D341Med (cell line): ENCODE data around the gene MRPL40.

Source experiments
- DNase-seq: peaks from one replicate; pipeline ENCODE4 v3.0.0; 2012; ENCODE audit warnings: low spot score

The MRPL40 gene

DNA sequence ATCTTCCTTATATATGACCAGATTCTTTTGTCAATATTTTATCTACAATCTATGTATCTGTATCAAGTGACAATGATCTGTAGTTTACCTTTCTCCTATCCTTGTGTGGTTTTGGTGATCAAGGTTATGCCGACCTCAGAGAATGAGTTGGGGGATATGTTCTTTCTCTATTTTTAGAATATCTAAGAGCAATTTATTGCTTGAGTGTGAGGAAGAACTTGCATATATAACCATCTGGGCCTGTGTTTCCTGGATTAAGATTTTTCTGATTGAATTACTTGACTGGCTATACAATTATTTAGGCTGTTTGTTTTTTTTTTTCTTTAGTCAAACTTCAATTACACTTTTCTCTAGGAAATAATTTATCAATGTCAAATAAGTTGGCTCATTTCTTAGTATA, 29.2 kb downstream of the MRPL40 start:
- no peak for DNase-seq

DNA sequence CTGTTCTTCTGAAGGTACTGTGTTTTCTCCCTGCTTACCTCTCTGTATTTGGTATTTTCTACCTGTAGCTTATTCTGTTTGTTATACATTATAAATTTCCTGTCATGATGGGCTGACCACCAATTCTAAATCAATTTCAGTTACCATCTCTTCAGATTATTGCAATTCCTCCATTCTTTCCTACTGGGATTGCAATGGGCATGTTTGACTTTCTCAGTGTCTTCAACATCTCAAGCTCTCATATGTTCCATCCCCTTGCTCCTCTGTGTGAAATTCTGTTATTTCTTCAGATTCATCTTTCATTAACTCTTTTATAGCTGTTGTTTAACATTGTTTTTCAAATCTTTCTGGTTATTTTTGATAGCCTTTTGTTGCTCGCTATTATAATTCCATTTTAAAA, 30.7 kb downstream of the MRPL40 start:
- DNase-seq, result no peak

DNA sequence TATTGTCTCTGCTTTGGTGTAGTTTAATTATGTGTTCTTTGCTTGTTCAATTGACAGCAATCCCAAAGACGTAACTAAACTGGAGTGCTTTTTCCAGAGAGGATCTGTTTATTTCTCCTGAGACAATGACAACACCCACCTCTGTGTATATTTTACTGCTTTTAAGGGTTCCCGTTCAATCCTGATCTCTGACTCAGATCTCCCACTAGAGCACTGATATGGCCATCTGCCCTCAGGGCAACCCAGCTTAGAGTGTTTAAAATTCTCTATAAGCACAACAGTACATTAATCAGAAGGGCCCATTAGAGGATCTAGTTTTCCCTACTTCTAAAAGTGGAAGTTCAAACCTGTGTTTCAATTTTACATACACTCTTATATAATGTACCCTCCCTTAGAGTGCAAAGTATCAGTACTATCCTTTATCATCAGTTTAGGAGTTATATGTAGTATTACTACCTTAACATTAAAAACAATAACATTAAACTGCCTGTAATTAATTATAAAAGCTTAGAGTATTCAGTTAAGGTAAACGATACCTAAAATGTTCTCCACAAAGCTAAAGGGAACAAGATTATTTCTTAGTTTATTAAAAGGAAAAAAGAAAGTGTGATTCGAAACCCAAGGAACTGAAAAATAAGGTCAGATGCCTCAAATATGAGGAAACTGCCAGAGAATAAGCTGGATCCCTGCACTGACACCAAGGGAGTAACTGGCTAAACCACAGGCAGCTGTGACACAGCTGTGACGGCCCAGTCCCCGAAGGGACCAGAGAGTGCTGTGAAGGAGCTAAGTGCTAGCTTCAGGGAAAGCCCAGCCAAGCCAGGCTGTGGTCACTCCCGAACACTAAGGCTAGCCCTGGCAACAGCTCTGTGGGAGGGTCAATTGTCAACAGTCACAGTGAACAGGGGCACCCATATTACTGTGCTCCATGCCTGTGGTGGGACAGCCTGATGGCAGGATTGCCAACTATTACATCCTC, 31.4 kb downstream of the MRPL40 start:
- no peak for DNase-seq

DNA sequence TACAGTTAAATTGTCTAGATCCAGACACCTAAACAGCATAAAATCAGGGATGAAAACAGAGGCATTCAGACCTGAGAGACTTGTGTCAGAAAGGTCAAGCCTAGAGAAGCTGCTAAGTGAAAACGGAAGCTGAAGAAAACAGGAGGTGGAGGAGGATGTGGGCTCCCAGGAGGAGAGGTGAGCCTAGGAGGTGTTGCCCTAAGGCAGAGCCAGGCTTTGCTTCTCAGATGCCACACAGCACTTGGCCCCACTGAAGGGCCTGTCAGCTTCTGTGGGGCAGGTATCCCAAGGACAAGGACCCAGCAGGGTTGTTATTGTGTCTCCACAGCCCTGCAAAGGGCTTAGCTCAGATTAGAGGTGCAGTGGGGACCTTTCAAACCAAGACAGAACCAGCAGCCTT, 32.2 kb downstream of the MRPL40 start:
- DNase-seq, result no peak

DNA sequence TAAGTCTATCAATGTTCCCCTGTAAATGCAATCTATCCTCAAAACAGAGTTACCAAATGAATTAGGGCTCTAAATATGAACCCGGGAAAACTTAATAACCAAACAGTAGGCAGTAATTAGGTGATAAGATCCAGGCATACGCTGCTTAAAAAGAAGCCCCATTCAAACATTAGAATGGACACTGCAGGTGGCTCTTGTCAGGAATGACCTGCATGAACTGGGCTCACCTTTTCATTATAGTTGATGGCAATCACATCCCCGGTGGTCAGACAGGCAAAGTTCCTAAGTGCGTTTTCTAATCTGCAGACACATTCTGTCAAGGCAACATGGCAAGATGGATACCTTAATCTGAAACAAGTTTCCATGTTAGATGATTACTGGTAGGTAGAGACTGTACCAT, 32.6 kb downstream of the MRPL40 start:
- DNase-seq, result no peak

DNA sequence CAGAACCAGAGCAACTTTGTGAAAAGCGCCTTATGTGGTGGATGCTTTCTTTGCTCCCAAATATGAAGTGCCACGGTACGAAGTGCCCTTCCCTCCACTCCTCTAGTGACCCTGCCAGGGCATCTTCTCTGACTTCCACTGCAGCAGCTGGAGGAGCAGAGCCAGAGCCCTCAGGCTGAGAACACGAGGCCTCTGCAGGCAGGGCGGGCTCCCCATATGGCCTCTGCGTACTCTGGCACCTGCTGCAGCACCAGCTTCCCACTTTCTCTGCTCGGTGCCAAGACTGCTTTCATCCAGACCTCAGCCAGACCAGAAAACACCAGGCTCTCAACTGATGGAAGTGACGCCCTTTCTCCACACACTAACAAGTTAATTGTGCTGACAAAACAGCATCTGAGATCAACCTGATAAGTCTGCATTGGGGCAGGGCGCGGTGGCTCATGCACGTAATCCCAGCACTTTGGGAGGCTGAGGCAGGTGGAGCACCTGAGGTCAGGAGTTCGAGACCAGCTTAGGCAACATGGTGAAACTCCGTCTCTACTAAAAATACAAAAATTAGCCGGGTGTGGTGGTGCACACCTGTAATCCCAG, 33.9 kb downstream of the MRPL40 start:
- no peak for DNase-seq

DNA sequence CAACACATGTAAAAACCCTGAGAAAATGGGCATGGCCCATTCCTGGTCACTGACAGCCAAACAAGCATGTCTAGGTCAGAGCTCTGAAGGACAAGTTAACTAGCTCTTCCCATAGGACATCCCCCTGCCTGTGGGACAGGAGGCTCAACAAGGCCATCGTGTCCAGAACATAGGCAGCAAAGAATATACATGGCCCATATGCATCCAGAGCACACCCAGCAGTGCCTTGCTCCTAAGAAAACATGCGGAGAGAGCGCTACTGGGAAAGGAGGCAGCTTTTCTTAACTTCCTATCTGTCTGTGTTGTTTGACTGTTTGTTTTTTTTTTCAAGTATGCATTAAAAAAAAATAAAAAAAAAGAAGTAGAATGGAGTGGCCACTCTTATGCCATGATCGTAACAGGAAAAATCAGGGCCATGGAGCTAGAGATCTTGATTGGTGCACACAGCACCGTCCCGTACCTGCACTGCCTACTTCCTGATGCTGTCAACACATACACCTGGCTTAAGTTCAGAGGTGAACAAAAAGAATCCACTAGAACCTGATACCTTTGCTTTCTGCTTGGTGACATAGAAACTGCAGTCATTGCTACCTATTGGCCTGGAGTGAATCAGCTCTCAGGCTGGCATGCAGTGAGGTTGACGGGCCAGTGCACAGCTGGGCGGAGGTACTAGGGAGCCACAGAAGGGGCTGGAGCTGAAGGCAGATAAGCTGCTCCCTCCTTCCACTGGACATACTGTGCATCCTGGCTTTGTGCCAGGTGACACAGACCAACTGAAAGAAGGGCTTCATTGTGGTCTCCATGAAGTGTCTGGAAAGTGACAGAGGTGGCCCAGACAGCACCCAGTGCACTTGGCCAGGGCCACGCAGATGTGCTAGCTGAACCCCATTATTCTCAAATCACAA, 34.8 kb downstream of the MRPL40 start:
- DNase-seq, result no peak

DNA sequence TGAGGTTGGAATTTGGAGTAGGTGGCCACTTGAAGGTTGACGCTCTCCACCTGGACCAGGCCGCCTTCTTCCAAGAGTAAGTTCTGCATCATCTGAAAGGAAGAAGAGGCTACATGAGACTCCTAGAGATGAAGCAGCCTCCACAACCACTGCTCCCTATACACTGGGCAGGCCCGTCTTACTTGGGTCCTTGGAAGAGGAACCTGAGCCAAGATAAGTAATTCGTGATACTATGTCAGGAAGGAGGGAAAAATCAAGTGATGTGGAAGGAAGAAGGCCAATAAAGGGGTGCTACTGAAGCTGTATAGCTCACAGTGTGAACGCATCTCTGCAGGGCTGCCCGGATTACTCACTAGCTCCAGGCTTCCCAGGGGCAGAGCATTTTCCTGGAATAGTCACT, 35.6 kb downstream of the MRPL40 start:
- no peak for DNase-seq

DNA sequence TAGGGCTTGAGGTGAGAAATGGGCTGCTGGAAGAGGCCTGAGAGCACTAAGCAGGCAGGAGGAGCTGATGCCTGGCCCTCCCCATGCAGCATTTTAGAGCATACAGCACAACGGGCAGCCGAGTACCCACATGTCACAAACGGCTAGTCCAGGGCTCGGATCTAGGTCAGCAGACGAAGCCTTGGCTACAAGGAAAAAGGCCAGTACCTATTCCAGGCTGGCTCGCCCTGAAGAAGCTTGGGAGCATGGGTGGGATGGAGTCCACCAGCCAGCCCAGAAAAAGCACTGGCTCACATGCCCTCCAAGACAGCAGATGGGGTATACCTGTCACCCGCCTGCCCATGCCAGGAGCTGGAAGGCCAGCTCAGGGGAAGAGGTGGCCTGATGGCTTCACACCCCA, 37.1 kb downstream of the MRPL40 start:
- DNase-seq, result no peak

DNA sequence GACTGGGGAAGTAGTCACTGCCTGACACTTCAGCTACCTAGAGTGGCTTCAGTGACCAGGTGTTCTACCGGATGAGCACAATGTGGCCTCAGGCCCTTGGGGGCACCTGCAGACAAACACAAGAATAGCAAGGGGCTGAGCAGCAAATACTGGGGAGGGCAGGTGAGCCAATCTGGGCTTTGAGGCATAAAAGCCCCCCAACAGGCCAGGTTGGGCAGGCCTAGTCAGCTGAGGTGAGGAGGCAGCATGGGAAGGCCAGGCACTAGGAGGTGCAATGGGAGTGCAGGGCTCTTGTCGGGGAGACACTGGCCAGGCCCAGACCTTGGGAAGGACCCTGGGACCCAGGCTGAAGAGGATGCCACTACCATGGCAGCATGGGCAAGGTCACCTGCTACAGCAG, 37.7 kb downstream of the MRPL40 start:
- no peak for DNase-seq

DNA sequence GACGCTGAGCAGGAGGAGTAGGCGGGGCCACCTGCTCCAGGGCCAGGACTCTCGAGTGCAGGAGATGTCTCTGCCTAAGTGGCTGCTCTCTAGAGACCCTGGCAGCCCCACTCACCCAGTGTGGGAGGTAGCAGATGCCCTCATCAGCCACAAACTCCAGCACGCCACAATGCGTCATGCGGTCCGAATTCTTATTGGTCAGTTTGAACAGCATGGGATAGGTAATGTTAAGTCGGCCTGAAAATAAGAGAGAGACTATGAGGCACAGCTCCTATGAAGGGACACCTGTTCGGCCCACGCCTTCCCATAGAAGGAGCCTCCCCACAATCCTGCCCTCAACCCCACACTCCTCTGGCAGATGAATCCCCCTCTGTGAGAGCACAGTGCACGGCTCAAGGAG, 39.2 kb downstream of the MRPL40 start:
- no peak for DNase-seq

DNA sequence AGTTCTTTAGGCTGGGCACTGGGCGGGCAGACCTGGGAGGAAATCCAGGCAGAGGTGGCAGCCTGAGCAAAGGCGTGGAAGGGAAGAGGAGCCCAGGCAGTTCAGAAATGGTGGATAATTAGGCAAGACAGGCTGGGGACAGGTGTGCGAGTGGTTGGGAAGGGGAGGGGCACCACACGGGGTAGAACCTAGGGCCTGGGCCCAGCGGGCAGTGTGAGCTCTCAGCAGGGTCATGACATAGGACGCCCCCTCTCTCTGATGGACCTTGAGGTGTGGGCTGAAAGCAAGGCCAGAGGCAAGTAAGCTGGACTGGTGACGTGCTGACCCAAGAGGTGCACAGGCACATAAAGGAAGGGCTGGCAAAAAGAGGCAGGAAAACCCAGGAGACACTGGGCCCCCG, 39.9 kb downstream of the MRPL40 start:
- no peak for DNase-seq

DNA sequence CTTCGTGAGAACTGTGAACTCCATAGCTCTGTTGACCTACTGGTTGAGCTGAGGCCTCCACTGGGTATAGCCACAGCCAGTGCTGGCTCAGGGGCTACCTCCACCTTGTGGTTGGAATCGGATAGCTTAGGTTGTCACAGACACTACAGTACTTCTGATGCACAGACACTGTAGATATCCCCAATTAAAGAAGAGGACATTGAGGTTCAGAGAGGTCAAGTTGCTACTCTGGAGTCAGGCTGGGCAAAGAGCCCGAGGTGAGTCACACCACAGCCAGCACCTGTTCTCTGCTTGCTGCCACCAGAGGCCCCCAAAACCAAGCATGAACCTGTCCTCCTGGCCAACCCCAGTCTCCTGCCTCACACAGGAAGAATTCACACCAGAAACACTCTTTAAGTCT, 41.2 kb downstream of the MRPL40 start:
- no peak for DNase-seq

DNA sequence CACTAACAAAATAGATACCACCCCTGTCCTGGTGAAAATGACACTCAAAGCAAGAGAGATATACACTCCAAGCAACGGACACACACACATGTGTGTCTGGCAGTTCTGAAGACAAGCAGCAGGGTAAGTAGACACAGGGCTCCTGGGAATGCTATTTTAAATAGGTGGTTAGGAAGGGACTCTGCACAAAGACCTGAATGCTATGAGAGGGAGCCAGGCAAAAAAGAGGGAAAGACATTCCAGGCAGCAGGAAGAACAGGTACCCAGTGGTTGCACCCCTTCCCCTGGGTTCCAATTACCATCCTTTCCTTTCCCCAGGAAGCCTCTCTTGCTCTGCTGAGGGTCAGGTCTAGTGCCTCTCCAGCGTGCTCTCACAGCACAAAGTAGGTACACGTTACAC, 43.7 kb downstream of the MRPL40 start:
- DNase-seq, result no peak

DNA sequence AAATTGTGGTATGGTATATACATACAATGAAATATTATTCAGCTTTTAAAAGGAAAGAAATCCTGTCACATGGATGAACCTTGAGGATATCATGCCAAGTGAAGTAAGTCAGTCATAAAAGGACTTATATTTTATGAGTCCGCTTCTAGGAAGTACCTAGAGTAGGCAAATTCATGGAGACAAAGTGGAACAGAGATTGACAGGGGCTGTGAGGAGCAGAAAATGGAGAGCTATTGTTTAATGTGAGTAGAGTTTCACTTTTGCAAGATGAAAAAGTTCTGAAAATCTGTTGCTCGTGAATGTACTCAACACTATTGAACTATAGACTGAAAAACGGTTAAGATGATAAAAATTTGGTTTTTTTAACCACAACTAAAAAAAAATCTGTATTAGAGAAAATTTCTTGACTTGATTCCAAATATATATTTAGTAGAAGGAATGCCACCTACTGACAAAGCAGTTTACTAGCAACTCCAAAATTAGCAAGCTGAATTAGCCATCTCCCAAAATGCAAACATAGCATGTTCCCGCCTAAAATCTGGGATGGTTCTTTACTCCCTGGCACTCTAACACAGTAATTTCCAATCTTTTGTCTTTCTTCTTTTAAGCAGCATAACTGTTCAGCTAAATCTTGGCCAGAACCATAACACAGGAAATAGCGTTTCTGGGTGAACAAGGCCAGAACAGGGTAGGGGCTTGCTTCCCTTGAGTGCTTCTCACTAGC, 45.1 kb downstream of the MRPL40 start:
- no peak for DNase-seq

DNA sequence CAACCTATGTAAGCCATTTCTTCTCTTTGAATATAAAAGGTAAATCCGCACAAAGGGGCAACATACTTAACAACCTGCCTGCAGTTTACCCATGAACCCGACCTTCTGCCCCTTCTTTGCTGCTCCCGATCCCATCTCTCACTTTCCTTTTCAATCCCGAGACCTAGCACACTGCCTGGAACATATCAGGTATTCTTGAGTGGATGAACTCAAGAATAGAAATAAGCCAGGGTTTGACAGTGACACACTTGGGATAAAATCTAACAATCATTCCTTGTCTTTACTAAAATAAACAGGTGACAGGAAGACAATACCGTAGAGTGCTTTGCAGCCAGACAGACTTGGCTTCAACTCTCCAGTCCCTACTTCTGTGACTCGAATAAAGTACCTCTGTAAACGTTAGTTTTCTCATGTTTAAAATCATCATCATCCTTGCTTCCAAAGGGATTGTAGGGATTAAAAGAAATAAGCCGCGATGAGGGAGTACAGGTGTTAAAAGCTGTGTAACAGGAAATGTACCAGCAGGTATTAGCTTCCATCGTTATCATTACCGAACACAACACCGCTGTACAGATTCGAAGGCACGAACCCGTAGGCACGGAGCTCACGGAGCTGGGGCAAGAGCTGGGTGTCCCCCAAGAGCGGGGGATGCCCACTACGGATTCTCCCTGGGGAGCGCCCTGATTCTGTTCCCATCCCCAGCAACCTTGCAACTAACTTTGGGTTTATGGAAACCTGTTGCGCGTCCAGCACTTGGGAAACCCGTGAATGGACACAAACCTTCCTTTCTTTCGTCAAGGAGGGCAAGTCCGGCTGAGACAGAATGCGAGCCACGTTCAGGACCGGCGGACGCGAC, 45.9 kb downstream of the MRPL40 start:
- DNase-seq, result no peak

DNA sequence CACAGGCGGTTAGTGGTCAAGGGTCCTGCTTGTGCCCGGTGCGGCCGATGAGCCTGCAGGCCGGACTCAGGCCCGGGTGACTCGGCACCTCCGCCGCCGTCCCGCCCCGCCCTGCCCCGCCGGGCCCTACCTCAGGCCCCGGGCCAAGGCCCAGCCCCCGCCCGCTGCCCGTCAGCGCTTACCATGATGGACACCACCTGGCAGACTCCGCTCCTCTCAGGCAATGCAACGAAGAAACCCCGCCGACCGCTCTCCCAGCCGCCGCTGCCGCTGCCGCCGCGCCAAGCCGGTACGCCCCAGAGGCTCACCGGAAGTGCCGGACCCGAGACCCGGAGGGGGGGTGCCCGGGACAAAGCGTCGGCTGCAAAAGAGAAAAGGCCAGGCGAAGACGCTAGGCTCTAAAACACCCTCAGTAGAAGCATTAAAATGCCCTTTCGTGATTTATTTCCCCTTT, 46.6 kb downstream of the MRPL40 start, which contains the start of gene UFD1:
TSS of gene UFD1 (minus strand) at position 293 of the 454 bp plus-strand sequence. CDS start at position 185, 108 bp downstream.
- peak; percentile 91 for DNase-seq

DNA sequence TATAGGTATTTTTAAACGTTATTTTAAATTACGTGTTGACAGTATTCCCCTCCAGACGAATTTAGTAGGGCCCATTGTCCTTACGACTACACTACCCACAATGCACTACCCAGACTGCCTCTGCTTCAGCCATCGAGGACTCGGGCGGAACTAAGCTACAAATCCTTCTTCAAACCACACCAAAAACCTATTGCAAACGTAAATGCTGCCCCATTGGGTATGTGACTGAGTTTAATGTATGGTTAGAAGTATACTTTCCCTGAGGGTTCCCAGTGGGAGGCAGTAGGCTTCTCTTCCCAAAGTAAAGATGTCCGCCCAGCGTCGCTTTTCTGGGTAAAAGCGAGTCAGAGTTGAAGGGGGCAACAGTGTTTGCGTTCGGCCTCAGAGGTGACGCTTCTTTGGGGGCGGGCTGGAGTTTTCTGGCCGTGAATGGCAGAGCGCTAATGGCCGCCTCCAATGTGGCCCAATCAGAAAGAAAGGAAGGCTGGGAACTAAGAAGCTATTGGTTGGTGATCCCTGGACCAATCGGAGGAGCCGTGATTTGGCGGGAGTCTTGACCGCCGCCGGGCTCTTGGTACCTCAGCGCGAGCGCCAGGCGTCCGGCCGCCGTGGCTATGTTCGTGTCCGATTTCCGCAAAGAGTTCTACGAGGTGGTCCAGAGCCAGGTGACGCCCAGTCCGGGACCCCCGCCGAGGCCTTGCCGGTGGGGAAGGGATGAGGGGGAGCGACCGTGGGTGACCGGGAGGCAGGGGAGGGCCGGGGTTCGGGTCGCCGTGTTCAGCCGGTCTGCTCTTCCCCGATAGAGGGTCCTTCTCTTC, 47.2 kb downstream of the MRPL40 start, which contains the start of gene CDC45:
TSS of gene CDC45 (plus strand) at position 566 of the 818 bp plus-strand sequence. CDS start at position 615, 49 bp downstream.
- DNase-seq, result peak; percentile 93

DNA sequence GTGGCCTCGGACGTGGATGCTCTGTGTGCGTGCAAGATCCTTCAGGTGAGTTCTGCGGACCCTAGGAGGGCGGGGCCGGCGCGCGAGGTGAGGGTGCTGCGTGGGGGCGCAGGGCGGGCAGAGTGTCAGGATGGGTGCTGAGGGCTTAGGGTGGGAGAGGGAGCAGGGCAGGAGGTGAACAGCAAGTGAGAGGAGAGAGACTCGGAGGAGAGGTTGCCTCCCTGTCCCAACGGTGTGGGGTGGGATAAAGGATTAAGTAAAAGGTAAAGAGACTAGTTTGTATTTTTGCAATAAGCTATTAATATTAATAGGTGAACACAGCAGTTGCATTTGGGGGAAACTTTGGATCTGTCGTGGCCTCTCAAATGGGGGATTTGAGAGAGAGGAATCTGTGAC, 47.8 kb downstream of the MRPL40 start:
- DNase-seq, result no peak

DNA sequence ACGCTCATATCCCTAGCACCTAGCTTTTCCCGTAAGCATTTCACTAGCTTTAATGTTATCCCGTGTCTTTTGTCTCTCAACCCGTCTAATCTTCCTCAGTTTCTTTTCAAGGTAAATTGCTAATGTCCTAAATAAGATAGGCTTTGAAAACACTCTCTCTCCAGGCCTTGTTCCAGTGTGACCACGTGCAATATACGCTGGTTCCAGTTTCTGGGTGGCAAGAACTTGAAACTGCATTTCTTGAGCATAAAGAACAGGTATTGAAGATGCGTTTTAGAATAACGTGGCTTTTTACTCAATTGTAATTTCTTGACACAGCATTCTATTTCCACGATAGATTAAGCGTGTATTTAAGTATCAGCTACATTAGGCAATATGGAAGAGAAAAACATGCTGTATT, 48.4 kb downstream of the MRPL40 start:
- no peak for DNase-seq
